Prostate gland (tissue), 2 donors: ENCODE data around the gene SRP19.

Experiments used
- POLR2A ChIP-seq: fragments of 450-650 bp; IDR thresholded peaks from one replicate; pipeline ENCODE4 v1.6.1; 2016; ENCODE audit warnings: antibody characterized with exemption, mild to moderate bottlenecking
- TF ChIP-seq, protein P1 (sequence below), 4 experiments: fragments of 200-600 bp in 2 of 4; fragments of 450-650 bp in 2 of 4; sonication (generic) in 2 of 4; IDR thresholded peaks; 1 replicate in 3 of 4; 2 replicates in 1 of 4; pipeline ENCODE4 v1.5.1; 2016 to 2019; ENCODE audit warnings: antibody characterized with exemption in 4 of 4, mild to moderate bottlenecking in 2 of 4, moderate library complexity in 2 of 4

DNA sequence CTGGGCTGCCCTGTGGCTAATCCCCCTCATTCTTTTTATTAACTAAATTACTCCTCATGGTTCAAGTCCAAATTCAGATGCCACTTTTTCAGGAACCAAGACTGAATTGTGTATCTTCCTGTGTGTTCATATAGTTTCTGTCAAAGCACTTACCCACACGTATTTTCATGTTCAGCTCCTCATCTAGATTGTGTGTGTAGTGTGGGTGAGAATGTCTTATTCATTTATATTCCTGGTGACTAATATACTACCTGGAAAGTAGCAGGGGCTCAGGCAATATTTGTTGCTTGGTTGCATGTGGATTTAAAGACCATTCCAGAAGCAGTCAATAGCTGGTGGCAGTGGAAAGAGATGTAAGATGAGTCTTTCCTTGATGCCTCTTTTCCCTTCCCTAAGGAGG is 48.5 kb upstream of the SRP19 start:
- TF ChIP-seq, protein P1, sequence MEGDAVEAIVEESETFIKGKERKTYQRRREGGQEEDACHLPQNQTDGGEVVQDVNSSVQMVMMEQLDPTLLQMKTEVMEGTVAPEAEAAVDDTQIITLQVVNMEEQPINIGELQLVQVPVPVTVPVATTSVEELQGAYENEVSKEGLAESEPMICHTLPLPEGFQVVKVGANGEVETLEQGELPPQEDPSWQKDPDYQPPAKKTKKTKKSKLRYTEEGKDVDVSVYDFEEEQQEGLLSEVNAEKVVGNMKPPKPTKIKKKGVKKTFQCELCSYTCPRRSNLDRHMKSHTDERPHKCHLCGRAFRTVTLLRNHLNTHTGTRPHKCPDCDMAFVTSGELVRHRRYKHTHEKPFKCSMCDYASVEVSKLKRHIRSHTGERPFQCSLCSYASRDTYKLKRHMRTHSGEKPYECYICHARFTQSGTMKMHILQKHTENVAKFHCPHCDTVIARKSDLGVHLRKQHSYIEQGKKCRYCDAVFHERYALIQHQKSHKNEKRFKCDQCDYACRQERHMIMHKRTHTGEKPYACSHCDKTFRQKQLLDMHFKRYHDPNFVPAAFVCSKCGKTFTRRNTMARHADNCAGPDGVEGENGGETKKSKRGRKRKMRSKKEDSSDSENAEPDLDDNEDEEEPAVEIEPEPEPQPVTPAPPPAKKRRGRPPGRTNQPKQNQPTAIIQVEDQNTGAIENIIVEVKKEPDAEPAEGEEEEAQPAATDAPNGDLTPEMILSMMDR (IDR thresholded peaks at IDR 0.05) = no peak
- no peak for TF ChIP-seq POLR2A
